T-helper 1 cell treated with Interleukin-12 subunit alpha and Interleukin-12 subunit beta and Interleukin-4 antibody, amounts not matched to agents 30 ng/mL and 1 ng/mL, for 36 hours (primary cell): ENCODE measurements around the gene IL1F10. TPM values are rescaled to one million over a fixed set of nuclear protein-coding genes. Genes with fewer than 3 reads are reported as not detected.
"Not testable (repeated sequence)": the region's sequence is repeated elsewhere in the genome, so short reads cannot be mapped to it uniquely, and the experiment has no call there.

Experiments
- intact Hi-C: fragments of 100-400 bp; cut with micrococcal nuclease; formaldehyde crosslinking; loops from one replicate; pipeline ENCODE4 v1.15.1; 2024
- total RNA-seq: library from RNA; stranded (reverse); gene quantifications from 2 replicates; pipeline ENCODE4 v1.2.3, GENCODE V29; 2022

Gene IL1F10
- total RNA-seq, 1 donor from 2014 or later: not detected

- intact Hi-C loops: loop anchor here (1.0 to 5.0 kb wide), 6 partner anchors 58 to 312 kb away; no protein-coding TSS in a partner anchor
Observed at GRCh38 chr2:113080134-113080533, 12.4 kb downstream of the IL1F10 start.

GRCh38 chr2:113081488-113082210 is 13.9 kb downstream of the IL1F10 start:
- intact Hi-C loops: loop anchor here (5.0 kb wide), 1 partner anchor 311 kb away; no protein-coding TSS in a partner anchor

- intact Hi-C loops: loop anchor here (5.0 kb wide), 1 partner anchor 309 kb away; no protein-coding TSS in a partner anchor
Observed at GRCh38 chr2:113083296-113083695, 15.5 kb downstream of the IL1F10 start.

GRCh38 chr2:113084249-113085000 is 16.7 kb downstream of the IL1F10 start:
- intact Hi-C loops: loop anchor here (1.0 to 5.0 kb wide), 4 partner anchors 54 to 308 kb away; no protein-coding TSS in a partner anchor

GRCh38 chr2:113085542-113085941 is 17.8 kb downstream of the IL1F10 start:
- intact Hi-C loops: loop anchor here (2.0 kb wide), 1 partner anchor 89 kb away; no protein-coding TSS in a partner anchor

- intact Hi-C loops: no loop called here
Observed at GRCh38 chr2:113088213-113088992, 20.6 kb downstream of the IL1F10 start.

- intact Hi-C loops: no loop called here
Observed at GRCh38 chr2:113089916-113090315, 22.1 kb downstream of the IL1F10 start.

- intact Hi-C loops: no loop called here
Observed at GRCh38 chr2:113091231-113091896, 23.6 kb downstream of the IL1F10 start.

GRCh38 chr2:113092864-113093612 is 25.3 kb downstream of the IL1F10 start:
- intact Hi-C loops: no loop called here

- intact Hi-C loops: no loop called here
Observed at GRCh38 chr2:113093613-113093977, 25.8 kb downstream of the IL1F10 start.

- intact Hi-C loops: not testable (repeated sequence)
Observed at GRCh38 chr2:113096306-113096705, 28.5 kb downstream of the IL1F10 start.

- intact Hi-C loops: not testable (repeated sequence)
Observed at GRCh38 chr2:113096842-113097618, 29.3 kb downstream of the IL1F10 start.

GRCh38 chr2:113098041-113098440 is 30.3 kb downstream of the IL1F10 start:
- intact Hi-C loops: loop anchor here (1.0 to 2.0 kb wide), 4 partner anchors 18 to 101 kb away; partner anchors contain the start of gene PSD4

GRCh38 chr2:113098532-113098931 is 30.8 kb downstream of the IL1F10 start:
- intact Hi-C loops: loop anchor here (1.0 to 2.0 kb wide), 4 partner anchors 18 to 102 kb away; partner anchors contain the start of gene PSD4

GRCh38 chr2:113102133-113102532 is 34.4 kb downstream of the IL1F10 start:
- intact Hi-C loops: no loop called here

GRCh38 chr2:113103277-113103676 is 35.5 kb downstream of the IL1F10 start:
- intact Hi-C loops: no loop called here

- intact Hi-C loops: no loop called here
Observed at GRCh38 chr2:113104054-113104611, 36.4 kb downstream of the IL1F10 start.

- intact Hi-C loops: no loop called here
Observed at GRCh38 chr2:113105047-113105785, 37.4 kb downstream of the IL1F10 start.
